Peyer's patch (tissue), 4 donors: ENCODE measurements around the gene CYS1.

ENCODE experiments used
- CTCF ChIP-seq, 6 experiments: fragments of 450-650 bp in 4 of 6; fragments of 200-600 bp in 2 of 6; sonication (generic) in 1 of 6; IDR thresholded peaks; one replicate each; pipeline ENCODE4 v1.5.1; 2017 to 2019; ENCODE audit warnings: antibody characterized with exemption in 6 of 6, mild to moderate bottlenecking in 3 of 6, moderate library complexity in 1 of 6
- POLR2A ChIP-seq, 2 donors: fragments of 450-650 bp; IDR thresholded peaks; one replicate each; pipeline ENCODE4 v1.5.1; 2017; ENCODE audit warnings: antibody characterized with exemption in 2 of 2, mild to moderate bottlenecking in 2 of 2, moderate library complexity in 2 of 2

- TF ChIP-seq CTCF (IDR thresholded peaks at IDR 0.05) = no peak
- no peak for TF ChIP-seq POLR2A (IDR thresholded peaks at IDR 0.05)
Observed at GRCh38 chr2:10067330-10067729, 12.9 kb downstream of the CYS1 start.
